HepG2 (cell line): ENCODE measurements around the gene CAPRIN1. TPM values are rescaled to one million over a fixed set of nuclear protein-coding genes. Genes with fewer than 3 reads are reported as not detected.

Source experiments
- BORCS8-MEF2B ChIP-seq: sonication (generic); formaldehyde crosslinking; IDR thresholded peaks from 2 replicates; pipeline ENCODE4 v1.8.0; 2022; ENCODE audit warnings: mild to moderate bottlenecking, missing genetic modification reagents
- CBFB ChIP-seq: sonication (generic); formaldehyde crosslinking; IDR thresholded peaks from 2 replicates; pipeline ENCODE4 v1.4.0; 2020; ENCODE audit warnings: missing genetic modification reagents
- ELK4 ChIP-seq: sonication (generic); formaldehyde crosslinking; IDR thresholded peaks from 2 replicates; pipeline ENCODE4 v1.9.0; 2021; ENCODE audit warnings: missing genetic modification reagents, borderline replicate concordance
- ESRRA ChIP-seq: sonication (generic); formaldehyde crosslinking; IDR thresholded peaks from 2 replicates; pipeline ENCODE4 v1.5.1; 2020; ENCODE audit warnings: mild to moderate bottlenecking, low read depth, missing genetic modification reagents
- FOSL2 ChIP-seq: sonication (generic); formaldehyde crosslinking; IDR thresholded peaks from 2 replicates; pipeline ENCODE4 v1.4.0; 2020; ENCODE audit warnings: missing genetic modification reagents
- HIVEP1 ChIP-seq: sonication (generic); formaldehyde crosslinking; IDR thresholded peaks from 2 replicates; pipeline ENCODE4 v1.4.0; 2020; ENCODE audit warnings: mild to moderate bottlenecking, missing genetic modification reagents
- PAF1 ChIP-seq: IDR thresholded peaks from 2 replicates; pipeline ENCODE4 v1.6.1; 2016; ENCODE audit warnings: missing genetic modification reagents, missing compliant biosample characterization
- PHF20 ChIP-seq: sonication (generic); formaldehyde crosslinking; IDR thresholded peaks from 2 replicates; pipeline ENCODE4 v1.5.0; 2020; ENCODE audit warnings: mild to moderate bottlenecking, missing genetic modification reagents
- PHF8 ChIP-seq: sonication (generic); formaldehyde crosslinking; IDR thresholded peaks from 2 replicates; pipeline ENCODE4 v1.5.0; 2020; ENCODE audit warnings: missing genetic modification reagents
- PRDM10 ChIP-seq: sonication (generic); formaldehyde crosslinking; IDR thresholded peaks from 2 replicates; pipeline ENCODE4 v1.4.0; 2020; ENCODE audit warnings: low read depth, missing genetic modification reagents
- RARA ChIP-seq: IDR thresholded peaks from 2 replicates; pipeline ENCODE4 v1.6.1; 2016; ENCODE audit warnings: missing genetic modification reagents, missing compliant biosample characterization
- RBM22 ChIP-seq: fragments of 200-400 bp; formaldehyde crosslinking; optimal IDR thresholded peaks from 2 replicates; pipeline ENCODE3; 2017; ENCODE audit warnings: mild to moderate bottlenecking, low read length, moderate library complexity
- ZNF331 ChIP-seq: sonication (generic); formaldehyde crosslinking; IDR thresholded peaks from 2 replicates; pipeline ENCODE4 v1.4.0; 2020; ENCODE audit warnings: missing genetic modification reagents
- polyA plus RNA-seq, 8 experiments: library from polyadenylated mRNA; depleted of rRNA in 3 of 8; stranded (reverse) in 7 of 8; unstranded in 1 of 8; fragments of >200 nt; fragmentation: Illumina TruSeq in 4 of 8; extraction: Trizol in 4 of 8; gene quantifications; 2 replicates each; pipeline versions ENCODE4 v1.2.1 to v1.2.3, GENCODE V29; 2011 to 2016; ENCODE audit warnings: low read depth in 4 of 8, missing spikeins in 1 of 8, mixed read lengths in 1 of 8; ENCODE audit not compliant: insufficient read depth in 1 of 8
- total RNA-seq, 5 experiments: library from RNA; depleted of rRNA; stranded (reverse); fragments of >200 nt; fragmentation: Illumina TruSeq; extraction: Trizol; gene quantifications; 2 replicates each; pipeline ENCODE4 v1.2.3, GENCODE V29; 2016; ENCODE audit warnings: low read depth in 1 of 5

The CAPRIN1 gene
- total and polyA plus RNA-seq, 2 of the 13 experiments (the other 11 are each of a cell fraction or from before 2014, with no cell fraction given): 114 to 162 TPM

- no peak for TF ChIP-seq PRDM10 (CRISPR knock-in tag)
- TF ChIP-seq CBFB: no peak
- 0 out of 2 replicates have a peak, but pooled peaks have one; percentile 22 for TF ChIP-seq PHF20 (CRISPR knock-in tag)
- TF ChIP-seq ZNF331 (CRISPR knock-in tag): no peak
- TF ChIP-seq ELK4 (CRISPR knock-in tag): no peak
- no peak for TF ChIP-seq BORCS8-MEF2B (CRISPR knock-in tag)
- TF ChIP-seq PAF1 (CRISPR knock-in tag): no peak
- 0 out of 2 replicates have a peak, but pooled peaks have one; percentile 22 for TF ChIP-seq FOSL2 (CRISPR knock-in tag)
- no peak for TF ChIP-seq ESRRA (CRISPR knock-in tag)
- TF ChIP-seq RBM22: no peak
- 0 out of 2 replicates have a peak, but pooled peaks have one; percentile 6 for TF ChIP-seq RARA (CRISPR knock-in tag)
- TF ChIP-seq PHF8: 0 out of 2 replicates have a peak, but pooled peaks have one; percentile 8
- TF ChIP-seq HIVEP1 (CRISPR knock-in tag): no peak
- TF ChIP-seq, all 625 proteins: peak for 43
Observed at GRCh38 chr11:34027516-34028408, 23.8 kb upstream of the CAPRIN1 start (continued).
